Measurements from ENCODE around the gene PPDPF.

Gene PPDPF

GRCh38 chr20:63501818-63502670 lies 18.5 kb upstream of the PPDPF start:
- TF ChIP-seq EZH2phosphoT487 (IDR thresholded peaks at IDR 0.05; ENCODE audit: borderline replicate concordance, low read length) (no peak), CTCF (IDR thresholded peaks at IDR 0.05; ENCODE audit: low read depth, low read length, poor library complexity, severe bottlenecking) (no peak)
- Histone ChIP-seq H3F3A (ENCODE audit: control insufficient read depth, insufficient read depth) (no peaks in the 10 kb centered on the region; the same call in 1 of the 2 replicates), H3K4me1 (ENCODE audit: control insufficient read depth, low read length) (peaks cover 16% of the 10 kb centered on the region), H3K4me2 (ENCODE audit: low read length) (peak overlapping the region; percentile 67), H3K4me3 (ENCODE audit: low read length) (peak overlapping the region; percentile 51), H3K9me3 (ENCODE audit: control insufficient read depth, insufficient read depth, low read length) (no peaks in the 10 kb centered on the region), H3K27ac (ENCODE audit: low read depth, low read length) (no peak overlapping the region), H3K36me3 (ENCODE audit: control insufficient read depth, low read length) (no peaks in the 10 kb centered on the region), H3K27me3 (ENCODE audit: control insufficient read depth, low read length) (peaks cover 3% of the 10 kb centered on the region; the same call in 1 of the 2 replicates), H3K79me2 (ENCODE audit: control insufficient read depth, low read length) (no peaks in the 10 kb centered on the region), H4K20me1 (ENCODE audit: control insufficient read depth, insufficient read depth, low read depth, low read length) (0 out of 2 replicates have a peak, but pooled peaks cover under 1% of the 10 kb centered on the region), H3K9me2 (replicated peaks; ENCODE audit: control insufficient read depth, low read length) (no peaks in the 10 kb centered on the region)

GRCh38 chr20:63502671-63503172 lies 17.8 kb upstream of the PPDPF start:
- no peaks in the 10 kb centered on the region for H3K36me3 ChIP-seq (ENCODE audit: control insufficient read depth, low read length)
- no peak overlapping the region for H3K27ac ChIP-seq (ENCODE audit: low read depth, low read length)
- no peaks in the 10 kb centered on the region; the same call in 1 of the 2 replicates for H3F3A ChIP-seq (ENCODE audit: control insufficient read depth, insufficient read depth)
- H3K79me2 ChIP-seq (ENCODE audit: control insufficient read depth, low read length): no peaks in the 10 kb centered on the region
- H4K20me1 ChIP-seq (ENCODE audit: control insufficient read depth, insufficient read depth, low read depth, low read length): no peaks in the 10 kb centered on the region
- peaks cover 16% of the 10 kb centered on the region for H3K4me1 ChIP-seq (ENCODE audit: control insufficient read depth, low read length)
- H3K4me2 ChIP-seq (ENCODE audit: low read length): no peak overlapping the region
- no peaks in the 10 kb centered on the region for H3K9me2 ChIP-seq (replicated peaks; ENCODE audit: control insufficient read depth, low read length)
- H3K27me3 ChIP-seq (ENCODE audit: control insufficient read depth, low read length): peaks cover 3% of the 10 kb centered on the region; the same call in 1 of the 2 replicates
- H3K4me3 ChIP-seq (ENCODE audit: low read length): no peak overlapping the region
- no peak for TF ChIP-seq EZH2phosphoT487 (IDR thresholded peaks at IDR 0.05; ENCODE audit: borderline replicate concordance, low read length)
- no peaks in the 10 kb centered on the region for H3K9me3 ChIP-seq (ENCODE audit: control insufficient read depth, insufficient read depth, low read length)

GRCh38 chr20:63503524-63503923 lies 17.0 kb upstream of the PPDPF start:
- H3K79me2 ChIP-seq (ENCODE audit: control insufficient read depth, low read length): no peaks in the 10 kb centered on the region
- no peak overlapping the region for H3K4me2 ChIP-seq (ENCODE audit: low read length)
- H4K20me1 ChIP-seq (ENCODE audit: control insufficient read depth, insufficient read depth, low read depth, low read length): no peaks in the 10 kb centered on the region
- no peaks in the 10 kb centered on the region for H3K9me2 ChIP-seq (replicated peaks; ENCODE audit: control insufficient read depth, low read length)
- H3K4me1 ChIP-seq (ENCODE audit: control insufficient read depth, low read length): peaks cover 16% of the 10 kb centered on the region
- no peak overlapping the region for H3K4me3 ChIP-seq (ENCODE audit: low read length)
- no peaks in the 10 kb centered on the region; the same call in 1 of the 2 replicates for H3F3A ChIP-seq (ENCODE audit: control insufficient read depth, insufficient read depth)
- no peak overlapping the region for H3K27ac ChIP-seq (ENCODE audit: low read depth, low read length)
- no peaks in the 10 kb centered on the region; the same call in 1 of the 2 replicates for H3K27me3 ChIP-seq (ENCODE audit: control insufficient read depth, low read length)
- no peaks in the 10 kb centered on the region for H3K36me3 ChIP-seq (ENCODE audit: control insufficient read depth, low read length)
- no peaks in the 10 kb centered on the region for H3K9me3 ChIP-seq (ENCODE audit: control insufficient read depth, insufficient read depth, low read length)
- TF ChIP-seq CTCF (IDR thresholded peaks at IDR 0.05; ENCODE audit: low read depth, low read length, poor library complexity, severe bottlenecking): no peak
- no peak for TF ChIP-seq EZH2phosphoT487 (IDR thresholded peaks at IDR 0.05; ENCODE audit: borderline replicate concordance, low read length)

- Histone ChIP-seq H3F3A (ENCODE audit: control insufficient read depth, insufficient read depth) (no peaks in the 10 kb centered on the region; the same call in 1 of the 2 replicates), H3K9me2 (replicated peaks; ENCODE audit: control insufficient read depth, low read length) (no peaks in the 10 kb centered on the region), H3K9me3 (ENCODE audit: control insufficient read depth, insufficient read depth, low read length) (no peaks in the 10 kb centered on the region), H3K27me3 (ENCODE audit: control insufficient read depth, low read length) (no peaks in the 10 kb centered on the region; the same call in 1 of the 2 replicates), H3K79me2 (ENCODE audit: control insufficient read depth, low read length) (no peaks in the 10 kb centered on the region), H3K36me3 (ENCODE audit: control insufficient read depth, low read length) (no peaks in the 10 kb centered on the region), H3K4me1 (ENCODE audit: control insufficient read depth, low read length) (peaks cover 16% of the 10 kb centered on the region), H3K4me2 (ENCODE audit: low read length) (no peak overlapping the region), H4K20me1 (ENCODE audit: control insufficient read depth, insufficient read depth, low read depth, low read length) (no peaks in the 10 kb centered on the region), H3K27ac (ENCODE audit: low read depth, low read length) (no peak overlapping the region), H3K4me3 (ENCODE audit: low read length) (no peak overlapping the region)
- TF ChIP-seq CTCF (IDR thresholded peaks at IDR 0.05; ENCODE audit: low read depth, low read length, poor library complexity, severe bottlenecking): no peak
- no peak for TF ChIP-seq EZH2phosphoT487 (IDR thresholded peaks at IDR 0.05; ENCODE audit: borderline replicate concordance, low read length)
Observed at GRCh38 chr20:63504642-63505041, 15.9 kb upstream of the PPDPF start.

Data from DOHH2 (cell line).